Right lobe of liver (tissue), 6 donors: ENCODE data around the gene BAHCC1. TPM values are rescaled to one million over a fixed set of nuclear protein-coding genes. Genes with fewer than 3 reads are reported as not detected.

Source experiments
- ATAC-seq, 4 donors: fragments of 200-7000 bp; cut with Tn5 transposase; one replicate each; pipeline ENCODE4 v1.9.1; 2020; ENCODE audit warnings: mild to moderate bottlenecking in 4 of 4, moderate library complexity in 4 of 4
- DNase-seq, 3 donors: peaks; one replicate each; pipeline ENCODE4 v3.0.0-alpha.2; 2020
- H3K27ac ChIP-seq, 3 donors: fragments of 200-600 bp; one replicate each; pipeline ENCODE4 v1.8.0; 2022
- H3K27me3 ChIP-seq, 2 donors: fragments of 200-600 bp; one replicate each; pipeline ENCODE4 v1.8.0; 2022
- H3K36me3 ChIP-seq, 4 donors: fragments of 200-600 bp; sonication (generic) in 1 of 4; one replicate each; pipeline versions ENCODE4 v1.5.1 to v1.8.0; 2017 to 2022; ENCODE audit warnings: control low read depth in 1 of 4
- H3K4me1 ChIP-seq, 4 donors: fragments of 200-600 bp; sonication (generic) in 1 of 4; one replicate each; pipeline versions ENCODE4 v1.5.1 to v1.8.0; 2017 to 2022; ENCODE audit warnings: control low read depth in 1 of 4
- H3K4me3 ChIP-seq, 3 donors: fragments of 200-600 bp; one replicate each; pipeline ENCODE4 v1.8.0; 2022
- H3K9me3 ChIP-seq, 4 donors: fragments of 200-600 bp; sonication (generic) in 1 of 4; one replicate each; pipeline versions ENCODE4 v1.5.1 to v1.8.0; 2017 to 2022; ENCODE audit warnings: control low read depth in 1 of 4
- CTCF ChIP-seq, 4 donors: fragments of 200-600 bp in 3 of 4; fragments of 450-650 bp in 1 of 4; IDR thresholded peaks; one replicate each; pipeline versions ENCODE4 v1.5.1 to v1.8.0; 2016 to 2022; ENCODE audit warnings: antibody characterized with exemption in 4 of 4, mild to moderate bottlenecking in 2 of 4
- POLR2A ChIP-seq: fragments of 450-650 bp; IDR thresholded peaks from one replicate; pipeline ENCODE4 v1.6.1; 2017; ENCODE audit warnings: antibody characterized with exemption, mild to moderate bottlenecking
- WGBS: methylation state at CpG from one replicate; pipeline ENCODE4 v1.1.6; 2018; ENCODE audit warnings: low coverage, low lambda C conversion rate; ENCODE audit not compliant: insufficient coverage; ENCODE audit errors: missing lambda C conversion rate; 5-methylcytosine and 5-hydroxymethylcytosine counted together
- intact Hi-C, 2 donors: fragments of 100-400 bp; cut with DNase I; formaldehyde crosslinking; loops; one replicate each; pipeline versions ENCODE4 v1.11.2 to v1.14.1; 2022
- total RNA-seq, 6 experiments: library from RNA; depleted of rRNA in 2 of 6; stranded (reverse); fragments of >200 nt in 2 of 6; fragmentation: NEBNext Ultra II Directional in 3 of 6; extraction: Animal tissue kit (Norgen Biotek cat#: 25700) in 3 of 6; gene quantifications; one replicate each; pipeline versions ENCODE4 v1.1.0 to v1.2.4, GENCODE V29; 2016 to 2023
- donor health status: DM: no; HTN: yes; CAD: no.
- donor health status: DM: no; HTN: no; CAD: no.
- donor health status: DM: no; HTN: no; CAD: no.
- donor health status: DM: no; HTN: yes; CAD: no.
- donor health status: DM: no; HTN: yes; CAD: no.

The BAHCC1 gene
- total RNA-seq, 6 experiments from 2014 or later: 2.5 to 6.4 (median 4.9) TPM

GRCh38 chr17:81416612-81417011, 21.4 kb downstream of the BAHCC1 start:
- no peaks in the 10 kb centered on the region for H3K4me1 ChIP-seq
- no peak overlapping the region for H3K27ac ChIP-seq
- no peaks in the 10 kb centered on the region for H3K27me3 ChIP-seq
- ATAC-seq: no peak
- TF ChIP-seq POLR2A: no peak
- TF ChIP-seq CTCF (IDR thresholded peaks at IDR 0.05): no peak
- no peaks in the 10 kb centered on the region for H3K36me3 ChIP-seq
- intact Hi-C loops: no loop called here
- no peak overlapping the region for H3K4me3 ChIP-seq
- no peaks in the 10 kb centered on the region for H3K9me3 ChIP-seq
- no CpG with 5 or more reads among the region's 10 CpGs for WGBS
- DNase-seq: no peak

- intact Hi-C loops: no loop called here
- no peak for TF ChIP-seq POLR2A
- TF ChIP-seq CTCF (IDR thresholded peaks at IDR 0.05): no peak
- DNase-seq: no peak
- Histone ChIP-seq H3K27me3 (no peaks in the 10 kb centered on the region), H3K27ac (no peak overlapping the region), H3K9me3 (no peaks in the 10 kb centered on the region), H3K36me3 (no peaks in the 10 kb centered on the region), H3K4me3 (no peak overlapping the region), H3K4me1 (no peaks in the 10 kb centered on the region)
- WGBS: 90% methylated on average over 14 of the region's 38 CpGs
- ATAC-seq: no peak
These were observed 22.0 kb downstream of the BAHCC1 start for GRCh38 chr17:81417049-81417878.

DNA sequence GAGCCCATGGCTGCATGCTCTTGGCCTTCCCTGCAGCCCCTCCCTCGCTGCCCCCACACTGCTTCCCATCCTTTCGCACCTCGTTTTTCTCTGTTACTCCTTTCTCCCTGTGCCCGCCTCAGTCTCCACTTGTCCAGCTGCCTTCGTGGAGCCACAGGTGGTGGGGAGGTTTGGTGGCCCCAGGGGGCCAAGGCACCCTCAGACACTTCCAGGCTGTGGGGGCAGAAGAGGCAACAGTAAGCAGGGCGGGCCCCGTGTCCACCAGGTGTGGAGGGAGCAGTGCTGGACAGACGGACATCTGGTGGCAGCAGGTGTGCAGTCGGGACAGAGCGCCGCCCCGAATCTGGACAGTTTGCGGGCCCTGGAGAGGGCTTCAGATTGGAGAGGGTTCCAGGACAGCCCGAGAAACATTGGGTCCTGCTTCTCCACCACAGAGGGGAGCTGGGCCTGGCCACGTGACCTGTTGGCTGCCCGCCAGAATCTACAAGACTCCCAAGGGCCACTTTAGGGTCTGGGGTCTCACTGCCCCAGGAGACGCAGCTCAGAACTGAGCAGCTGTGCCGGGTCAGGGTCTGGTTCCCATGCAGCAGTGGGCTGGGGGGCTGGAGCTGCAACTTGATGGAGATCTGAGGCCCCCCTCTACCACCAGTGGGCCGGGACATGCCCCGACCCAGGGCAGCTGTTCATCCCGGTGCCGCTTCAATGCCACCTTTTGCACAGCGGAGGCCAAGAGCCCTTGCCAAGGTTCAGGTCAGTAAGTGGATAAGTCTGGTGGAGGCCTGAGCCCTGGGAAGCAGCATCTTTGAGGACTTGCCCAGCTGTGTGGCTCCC, 22.8 kb downstream of the BAHCC1 start:
- TF ChIP-seq POLR2A (no peak), CTCF (IDR thresholded peaks at IDR 0.05) (no peak)
- Histone ChIP-seq H3K4me1 (no peaks in the 10 kb centered on the region), H3K36me3 (no peaks in the 10 kb centered on the region), H3K4me3 (no peak overlapping the region), H3K27ac (no peak overlapping the region), H3K27me3 (no peaks in the 10 kb centered on the region), H3K9me3 (no peaks in the 10 kb centered on the region)
- intact Hi-C loops: no loop called here
- 90% methylated on average over 4 of the region's 23 CpGs for WGBS
- DNase-seq (no peak), ATAC-seq (no peak)

GRCh38 chr17:81418710-81419318, 23.6 kb downstream of the BAHCC1 start:
- Histone ChIP-seq H3K27ac (no peak overlapping the region), H3K4me1 (no peaks in the 10 kb centered on the region), H3K9me3 (no peaks in the 10 kb centered on the region), H3K4me3 (no peak overlapping the region), H3K36me3 (no peaks in the 10 kb centered on the region), H3K27me3 (no peaks in the 10 kb centered on the region)
- intact Hi-C loops: no loop called here
- 76% methylated on average over 3 of the region's 14 CpGs for WGBS
- no peak for TF ChIP-seq CTCF (IDR thresholded peaks at IDR 0.05)
- TF ChIP-seq POLR2A: no peak
- no peak for ATAC-seq
- DNase-seq: no peak
